Right lobe of liver (tissue), 4 donors: Measurements from ENCODE around the gene AGRN.

Source experiments
- POLR2A ChIP-seq: fragments of 450-650 bp; IDR thresholded peaks from one replicate; pipeline ENCODE4 v1.6.1; 2017; ENCODE audit warnings: antibody characterized with exemption, mild to moderate bottlenecking
- TF ChIP-seq, protein P1 (sequence below), 4 donors: fragments of 200-600 bp in 3 of 4; fragments of 450-650 bp in 1 of 4; IDR thresholded peaks; one replicate each; pipeline versions ENCODE4 v1.5.1 to v1.8.0; 2016 to 2022; ENCODE audit warnings: antibody characterized with exemption in 4 of 4, mild to moderate bottlenecking in 2 of 4
- donor health status: DM: no; HTN: no; CAD: no.
- donor health status: DM: no; HTN: no; CAD: no.
- donor health status: DM: no; HTN: yes; CAD: no.

GRCh38 chr1:981491-981954 lies 38.4 kb upstream of the AGRN start:
- TF ChIP-seq POLR2A = no peak
- TF ChIP-seq, protein P1, sequence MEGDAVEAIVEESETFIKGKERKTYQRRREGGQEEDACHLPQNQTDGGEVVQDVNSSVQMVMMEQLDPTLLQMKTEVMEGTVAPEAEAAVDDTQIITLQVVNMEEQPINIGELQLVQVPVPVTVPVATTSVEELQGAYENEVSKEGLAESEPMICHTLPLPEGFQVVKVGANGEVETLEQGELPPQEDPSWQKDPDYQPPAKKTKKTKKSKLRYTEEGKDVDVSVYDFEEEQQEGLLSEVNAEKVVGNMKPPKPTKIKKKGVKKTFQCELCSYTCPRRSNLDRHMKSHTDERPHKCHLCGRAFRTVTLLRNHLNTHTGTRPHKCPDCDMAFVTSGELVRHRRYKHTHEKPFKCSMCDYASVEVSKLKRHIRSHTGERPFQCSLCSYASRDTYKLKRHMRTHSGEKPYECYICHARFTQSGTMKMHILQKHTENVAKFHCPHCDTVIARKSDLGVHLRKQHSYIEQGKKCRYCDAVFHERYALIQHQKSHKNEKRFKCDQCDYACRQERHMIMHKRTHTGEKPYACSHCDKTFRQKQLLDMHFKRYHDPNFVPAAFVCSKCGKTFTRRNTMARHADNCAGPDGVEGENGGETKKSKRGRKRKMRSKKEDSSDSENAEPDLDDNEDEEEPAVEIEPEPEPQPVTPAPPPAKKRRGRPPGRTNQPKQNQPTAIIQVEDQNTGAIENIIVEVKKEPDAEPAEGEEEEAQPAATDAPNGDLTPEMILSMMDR (IDR thresholded peaks at IDR 0.05) = no peak
